Fibroblast of pulmonary artery (primary cell): ENCODE measurements around the gene POLR2F.
A peak's percentile ranks its signal among the peaks of the same experiment; 100 is the strongest.

Experiments used
- DNase-seq: peaks from one replicate; pipeline ENCODE4 v3.0.0-alpha.2; 2010; ENCODE audit warnings: low read depth
- H3K4me3 ChIP-seq: replicated peaks from 2 replicates; pipeline ENCODE4 v1.5.1; 2011; ENCODE audit warnings: low read depth, mild to moderate bottlenecking, control low read depth, low read length, moderate library complexity
- TF ChIP-seq, protein P1 (sequence below): IDR thresholded peaks from 2 replicates; pipeline ENCODE4 v1.5.1; 2011; ENCODE audit warnings: mild to moderate bottlenecking, control low read depth, low read length, inconsistent platforms; ENCODE audit errors: missing control alignments

POLR2F gene

DNA sequence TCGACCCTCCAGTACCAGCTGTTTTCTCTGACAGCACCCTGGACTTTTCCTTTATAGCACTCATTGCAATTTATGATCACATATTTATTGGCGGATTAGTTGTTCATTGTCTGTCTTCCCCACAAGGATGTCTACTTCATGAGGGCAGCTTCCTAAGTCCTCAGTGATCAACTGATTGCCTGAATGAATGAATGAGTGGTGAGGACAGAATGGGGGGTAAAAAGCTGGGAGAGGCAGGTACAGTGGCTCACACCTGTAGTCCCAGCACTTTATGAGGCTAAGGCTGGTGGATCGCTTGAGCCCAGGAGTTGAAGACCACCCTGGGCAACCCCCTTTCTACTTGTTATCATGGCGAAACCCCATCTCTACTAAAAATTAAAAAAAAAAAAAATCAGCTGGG lies 42.0 kb downstream of the POLR2F start:
- H3K4me3 ChIP-seq = no peak overlapping the region
- DNase-seq = no peak
- TF ChIP-seq, protein P1, sequence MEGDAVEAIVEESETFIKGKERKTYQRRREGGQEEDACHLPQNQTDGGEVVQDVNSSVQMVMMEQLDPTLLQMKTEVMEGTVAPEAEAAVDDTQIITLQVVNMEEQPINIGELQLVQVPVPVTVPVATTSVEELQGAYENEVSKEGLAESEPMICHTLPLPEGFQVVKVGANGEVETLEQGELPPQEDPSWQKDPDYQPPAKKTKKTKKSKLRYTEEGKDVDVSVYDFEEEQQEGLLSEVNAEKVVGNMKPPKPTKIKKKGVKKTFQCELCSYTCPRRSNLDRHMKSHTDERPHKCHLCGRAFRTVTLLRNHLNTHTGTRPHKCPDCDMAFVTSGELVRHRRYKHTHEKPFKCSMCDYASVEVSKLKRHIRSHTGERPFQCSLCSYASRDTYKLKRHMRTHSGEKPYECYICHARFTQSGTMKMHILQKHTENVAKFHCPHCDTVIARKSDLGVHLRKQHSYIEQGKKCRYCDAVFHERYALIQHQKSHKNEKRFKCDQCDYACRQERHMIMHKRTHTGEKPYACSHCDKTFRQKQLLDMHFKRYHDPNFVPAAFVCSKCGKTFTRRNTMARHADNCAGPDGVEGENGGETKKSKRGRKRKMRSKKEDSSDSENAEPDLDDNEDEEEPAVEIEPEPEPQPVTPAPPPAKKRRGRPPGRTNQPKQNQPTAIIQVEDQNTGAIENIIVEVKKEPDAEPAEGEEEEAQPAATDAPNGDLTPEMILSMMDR = no peak

DNA sequence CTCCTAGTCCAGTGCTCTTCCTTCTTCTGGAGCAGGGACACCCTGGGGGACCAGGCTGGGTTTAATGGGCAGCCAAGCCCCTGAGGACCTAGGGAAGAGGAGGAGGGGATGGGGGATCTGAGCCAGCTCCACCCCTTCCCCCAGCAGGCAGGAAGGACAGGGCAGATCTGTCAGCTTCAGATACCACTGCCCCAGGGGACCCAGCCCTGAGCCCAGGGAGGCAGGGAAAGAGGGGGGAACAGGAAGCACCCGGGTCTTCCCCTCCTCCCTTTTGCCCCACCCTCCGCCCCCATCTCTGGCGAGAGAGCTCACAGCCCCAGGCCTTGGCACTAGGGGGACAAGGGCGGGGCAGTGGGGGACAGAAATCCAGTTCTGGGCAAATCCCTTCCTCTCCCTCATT lies 42.6 kb downstream of the POLR2F start:
- no peak for DNase-seq
- no peak overlapping the region for H3K4me3 ChIP-seq
- TF ChIP-seq, protein P1 = no peak

DNA sequence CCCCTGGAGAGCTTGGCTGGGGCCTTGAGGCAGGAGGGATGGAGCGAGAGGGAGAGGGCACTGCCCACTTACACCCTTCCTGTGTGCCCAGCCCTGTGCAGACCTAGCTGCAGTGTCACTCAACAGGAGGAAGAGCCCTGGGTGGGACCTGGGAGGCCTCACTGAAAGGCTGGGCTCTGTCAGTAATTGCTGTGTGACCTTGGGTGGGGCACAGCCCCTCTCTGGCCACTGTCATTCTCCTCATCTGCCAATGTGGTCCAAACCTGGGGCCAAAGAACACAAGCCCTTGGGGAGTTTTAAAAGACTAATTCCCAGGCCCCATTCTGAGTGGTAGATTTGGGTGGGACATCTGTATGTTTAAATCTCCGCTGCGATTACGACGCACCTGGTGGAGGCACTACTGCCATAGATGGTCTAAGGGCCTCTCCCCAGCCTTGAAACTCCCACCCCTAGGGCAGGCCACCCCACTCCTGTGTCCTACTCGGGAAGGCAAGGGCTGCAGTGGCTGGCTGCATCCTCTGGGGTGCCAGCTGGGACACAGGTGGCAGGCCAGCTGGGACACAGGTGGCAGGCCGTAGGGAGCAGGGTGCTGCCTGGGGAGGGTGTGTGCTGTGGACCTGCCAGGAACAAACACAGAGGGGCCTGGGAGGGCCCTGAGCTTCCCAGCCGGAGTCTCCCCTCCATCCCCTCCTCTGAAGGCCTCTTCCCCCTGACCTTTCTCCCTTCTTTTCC lies 43.2 kb downstream of the POLR2F start:
- TF ChIP-seq, protein P1 = no peak
- no peak for DNase-seq
- H3K4me3 ChIP-seq = no peak overlapping the region

DNA sequence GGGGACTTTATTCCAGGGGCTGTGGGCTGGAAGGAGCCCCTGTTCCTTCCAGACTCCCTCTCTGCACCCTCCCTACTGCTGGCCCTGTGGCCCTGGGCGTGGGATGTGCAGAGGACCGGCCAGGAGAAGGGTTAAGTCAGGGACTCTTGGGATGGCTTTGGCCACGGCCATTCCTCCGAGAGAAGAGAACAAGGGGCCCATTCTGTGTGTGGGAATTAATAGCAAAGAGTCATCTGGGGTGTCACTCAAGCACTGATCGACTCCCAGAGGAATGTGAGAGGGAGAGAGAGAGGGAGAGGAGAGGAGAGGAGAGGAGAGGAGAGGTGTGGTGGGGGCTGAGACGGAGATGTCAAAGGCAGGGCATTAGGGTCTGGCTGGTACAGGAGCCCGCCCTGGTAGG lies 45.0 kb downstream of the POLR2F start:
- TF ChIP-seq, protein P1 = no peak
- H3K4me3 ChIP-seq = no peak overlapping the region
- no peak for DNase-seq

DNA sequence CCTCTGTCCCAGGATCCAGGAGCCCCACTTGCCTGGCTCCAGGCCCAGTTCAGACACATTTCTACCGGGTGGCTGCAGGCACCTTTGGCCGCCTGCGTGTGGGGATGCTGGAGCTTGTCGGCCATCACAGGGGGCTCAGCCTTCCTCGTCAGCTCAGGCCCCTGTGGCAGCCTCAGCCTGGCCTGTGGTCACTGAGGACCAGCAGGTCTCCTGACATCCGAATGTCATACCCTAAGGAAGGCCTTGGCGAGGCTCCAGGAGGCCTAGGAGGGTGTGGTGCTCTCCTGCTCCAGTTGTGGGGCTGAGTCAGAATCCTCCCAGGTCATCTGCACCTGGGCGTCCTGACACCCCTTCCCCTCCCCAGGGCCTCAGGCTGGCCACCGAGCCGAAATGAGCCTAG lies 45.7 kb downstream of the POLR2F start:
- TF ChIP-seq, protein P1 = no peak
- H3K4me3 ChIP-seq = no peak overlapping the region
- no peak for DNase-seq

DNA sequence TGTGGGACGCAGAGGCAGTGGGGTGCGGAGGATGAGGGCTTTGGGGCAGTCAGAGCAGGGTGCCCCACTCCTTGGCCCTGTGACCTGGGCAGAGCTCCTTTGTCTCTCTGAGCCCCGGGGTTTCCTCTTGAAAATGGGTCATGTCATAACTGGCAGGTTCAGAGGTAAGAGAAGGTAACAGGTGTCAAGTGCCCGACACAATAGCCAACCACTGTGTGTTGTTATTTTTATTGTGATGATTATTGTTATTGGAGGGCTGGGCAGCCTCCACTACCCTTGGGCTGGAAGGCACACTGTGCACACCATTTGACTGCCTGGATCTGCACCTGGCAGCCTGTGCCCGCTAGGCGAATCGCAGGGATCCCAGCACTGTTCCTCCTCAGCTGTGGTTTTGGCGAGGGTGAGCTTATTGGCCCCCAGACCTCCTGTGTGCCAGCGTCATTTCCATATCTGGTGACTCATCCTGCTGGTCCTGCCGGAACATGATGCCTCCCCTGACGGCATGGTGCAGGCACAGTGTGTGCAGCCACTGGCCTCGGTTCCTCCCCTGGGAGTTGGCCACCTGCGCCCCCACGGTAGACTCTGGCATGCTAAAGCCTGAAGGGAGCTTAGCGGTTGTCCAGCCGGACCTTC lies 46.3 kb downstream of the POLR2F start:
- TF ChIP-seq, protein P1 = no peak
- H3K4me3 ChIP-seq = no peak overlapping the region
- DNase-seq = peak; percentile 64

DNA sequence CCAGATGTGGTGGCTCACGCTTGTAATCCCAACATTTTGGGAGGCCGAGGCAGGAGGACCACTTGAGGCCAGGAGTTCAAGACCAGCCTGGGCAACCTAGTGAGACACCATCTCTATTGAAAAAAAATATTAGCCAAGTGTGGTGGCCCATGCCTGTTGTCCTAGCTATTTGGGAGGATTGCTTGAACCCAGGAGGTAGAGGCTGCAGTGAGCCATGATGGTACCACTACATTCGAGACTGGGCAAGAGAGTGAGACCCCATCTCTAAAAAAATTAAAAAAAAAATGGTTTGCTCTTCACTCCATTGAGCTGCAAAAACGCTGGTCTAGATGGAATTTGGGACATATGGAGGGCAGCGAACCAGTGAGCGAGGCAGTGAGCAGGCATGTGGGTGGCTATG lies 52.4 kb downstream of the POLR2F start:
- TF ChIP-seq, protein P1 = no peak
- DNase-seq = no peak
- H3K4me3 ChIP-seq = no peak overlapping the region
